Activated CD4-positive, alpha-beta T cell treated with anti-CD3 and anti-CD28 coated beads, Interleukin-2, amount 50 U/mL, for 1 hour (primary cell): ENCODE measurements around the gene DCK.
"Not testable (repeated sequence)": the region's sequence is repeated elsewhere in the genome, so short reads cannot be mapped to it uniquely, and the experiment has no call there.

Source experiments
- DNase-seq: peaks from one replicate; pipeline ENCODE4 v3.0.0-alpha.2; 2020

The DCK gene

DNA sequence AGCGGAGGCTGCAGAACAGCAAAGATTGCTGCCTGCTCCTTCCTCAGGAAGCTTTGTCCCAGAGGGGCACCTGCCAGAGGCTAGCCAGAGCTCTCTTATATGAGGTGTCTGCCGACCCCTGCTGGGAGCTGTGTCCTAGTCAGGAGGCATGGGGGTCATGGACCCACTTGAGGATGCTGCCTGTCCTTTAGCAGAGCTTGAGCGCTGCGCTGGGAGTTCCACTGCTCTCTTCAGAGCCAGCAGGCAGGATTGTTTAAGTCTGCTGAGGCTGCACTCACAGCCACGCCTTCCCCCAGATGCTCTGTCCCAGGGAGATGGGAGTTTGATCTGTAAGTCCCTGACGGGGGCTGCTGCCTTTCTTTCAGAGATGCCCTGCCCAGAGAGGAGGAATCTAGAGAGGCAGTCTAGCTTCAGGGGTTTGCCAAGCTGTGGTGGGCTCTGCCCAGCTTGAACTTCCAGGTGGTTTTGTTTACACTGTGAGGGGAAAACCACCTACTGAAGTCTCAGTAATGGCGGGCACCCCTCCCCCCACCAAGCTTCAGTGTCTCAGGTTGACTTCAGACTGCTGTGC, 10.9 kb downstream of the DCK start:
- peak; percentile 50 for DNase-seq

DNA sequence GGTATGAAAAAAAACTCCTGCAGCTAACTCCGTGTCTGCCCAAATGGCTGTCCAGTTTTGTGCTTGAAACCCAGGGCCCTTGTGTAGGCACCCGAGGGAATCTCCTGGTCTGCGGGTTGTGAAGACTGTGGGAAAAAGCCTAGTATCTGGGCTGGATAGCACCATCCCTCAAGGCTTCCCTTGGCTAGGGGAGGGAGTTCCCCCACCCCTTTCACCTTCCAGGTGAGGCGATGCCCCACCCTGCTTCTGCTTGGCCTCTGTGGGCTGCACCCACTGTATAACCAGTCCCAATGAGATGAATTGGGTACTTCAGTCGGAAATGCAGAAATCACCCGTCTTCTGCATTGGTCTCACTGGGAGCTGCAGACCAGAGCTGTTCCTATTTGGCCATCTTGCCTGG, 11.6 kb downstream of the DCK start:
- DNase-seq, result not testable (repeated sequence)

DNA sequence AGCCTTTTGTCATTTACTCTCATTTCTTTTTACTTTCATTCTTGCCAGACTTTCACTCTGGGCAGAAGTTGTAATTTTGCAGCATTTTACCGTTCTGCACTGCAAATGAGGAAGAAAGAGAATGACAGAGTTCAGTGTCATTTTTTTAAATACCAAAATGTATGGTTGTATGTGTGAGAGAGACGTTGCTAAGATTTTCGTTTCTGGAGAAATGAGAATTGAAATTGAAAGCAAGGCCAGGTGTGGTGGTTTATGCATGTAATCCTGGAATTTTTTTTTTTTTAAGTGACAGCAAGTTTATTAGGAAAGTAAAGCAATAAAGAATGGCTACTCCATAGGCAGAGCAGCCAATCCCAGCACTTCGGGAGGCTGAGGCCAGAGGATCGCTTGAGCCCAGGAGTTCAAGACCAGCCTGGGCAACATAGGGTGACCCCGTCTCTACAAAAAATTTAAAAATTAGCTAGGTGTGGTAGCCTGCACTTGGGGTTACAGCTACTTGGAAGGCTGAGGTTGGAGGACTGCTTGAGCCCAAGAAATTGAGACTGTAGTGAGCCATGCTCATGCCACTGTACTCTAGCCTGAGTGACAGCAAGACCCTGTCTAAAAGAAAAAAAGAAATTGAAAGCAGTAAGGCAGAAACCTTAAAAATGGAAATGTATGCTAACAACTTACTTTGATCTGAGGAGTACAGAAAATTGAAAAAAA, 12.9 kb downstream of the DCK start:
- DNase-seq, result no peak

DNA sequence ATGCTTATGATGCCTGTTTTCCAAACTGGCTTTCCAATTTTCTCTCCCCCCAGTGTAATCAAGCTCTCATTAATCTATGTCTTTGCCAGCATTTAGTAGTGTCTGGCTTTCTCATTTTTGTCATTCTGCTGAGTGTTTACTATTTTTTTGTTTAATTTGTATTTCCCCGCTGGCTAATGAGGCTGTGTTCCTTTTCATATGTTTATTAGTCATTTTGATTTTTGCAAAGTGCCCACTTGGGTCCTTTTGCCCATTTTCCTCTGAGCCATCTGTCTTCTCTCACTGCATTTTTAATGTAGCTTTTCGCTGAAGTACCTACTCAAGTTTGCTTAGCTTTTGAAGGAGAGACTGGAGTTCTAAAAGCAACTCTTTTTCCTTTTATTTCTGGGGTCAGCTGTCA, 14.7 kb downstream of the DCK start:
- no peak for DNase-seq

DNA sequence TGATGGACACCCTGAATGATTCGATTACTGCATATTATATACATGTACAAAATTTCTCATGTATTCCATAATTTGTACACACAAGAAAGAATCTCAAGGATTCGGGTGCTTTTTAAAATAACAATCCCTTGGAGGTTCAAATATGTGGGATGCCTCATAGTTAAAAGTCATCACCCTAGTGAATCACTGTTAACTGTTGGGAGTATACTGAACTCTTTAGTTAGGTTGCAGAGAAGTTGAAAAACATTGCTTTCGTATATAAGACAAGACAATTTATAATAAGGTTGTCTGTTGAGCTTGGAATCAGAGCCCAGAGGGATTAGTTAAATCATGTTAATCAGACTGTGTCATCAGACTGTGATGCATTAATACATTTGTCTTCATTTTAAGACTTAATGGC, 15.6 kb downstream of the DCK start:
- DNase-seq, result no peak

DNA sequence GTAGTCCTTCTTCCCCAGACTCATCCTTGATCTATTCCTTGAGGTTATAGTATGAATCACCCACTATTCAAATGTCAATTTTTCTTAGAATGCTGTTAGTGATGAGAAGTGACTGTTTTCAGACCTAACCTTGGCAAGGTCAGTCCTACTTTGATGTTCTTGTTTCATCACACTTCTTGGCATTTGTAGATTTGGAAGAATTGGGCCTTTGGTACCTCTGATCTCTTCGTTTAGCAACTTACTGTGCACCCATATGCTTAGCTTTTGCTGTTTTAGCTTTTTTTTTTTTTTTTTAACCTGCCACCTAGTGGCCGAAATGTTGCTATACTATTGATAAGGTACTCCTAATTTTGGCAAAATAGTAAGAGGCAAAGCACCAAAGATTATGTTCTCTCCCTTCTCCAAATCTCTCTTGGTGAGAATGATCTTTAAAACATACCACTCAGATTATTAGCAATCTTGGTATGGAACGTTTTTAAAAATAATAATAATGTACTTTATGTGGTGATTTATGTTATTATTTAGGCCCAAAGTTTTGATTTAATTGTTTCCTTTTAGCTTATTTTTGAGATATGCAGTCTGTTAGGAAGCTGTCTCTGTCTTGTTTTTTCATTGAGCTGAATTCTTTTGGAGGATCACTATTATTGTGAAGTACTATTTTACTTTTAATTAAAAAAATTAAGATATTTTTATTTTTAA, 16.6 kb downstream of the DCK start:
- no peak for DNase-seq

DNA sequence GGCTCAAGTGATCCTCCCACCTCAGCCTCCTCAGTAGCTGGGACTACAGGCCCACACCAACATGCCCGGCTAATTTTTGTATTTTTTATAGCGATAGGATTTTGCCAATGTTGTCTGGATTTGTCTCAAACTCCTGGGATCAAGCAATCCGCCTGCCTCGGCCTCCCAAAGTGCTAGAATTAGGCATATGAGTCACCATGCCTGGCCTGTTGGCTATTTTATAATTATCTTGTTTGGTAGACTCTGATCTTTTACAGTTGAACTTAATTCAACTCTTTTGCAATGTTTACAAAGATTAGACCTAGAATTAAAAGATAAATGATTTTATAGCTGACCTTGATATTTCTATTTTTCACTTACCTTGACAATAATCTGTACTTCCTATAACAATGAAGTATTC, 18.0 kb downstream of the DCK start:
- DNase-seq, result no peak

DNA sequence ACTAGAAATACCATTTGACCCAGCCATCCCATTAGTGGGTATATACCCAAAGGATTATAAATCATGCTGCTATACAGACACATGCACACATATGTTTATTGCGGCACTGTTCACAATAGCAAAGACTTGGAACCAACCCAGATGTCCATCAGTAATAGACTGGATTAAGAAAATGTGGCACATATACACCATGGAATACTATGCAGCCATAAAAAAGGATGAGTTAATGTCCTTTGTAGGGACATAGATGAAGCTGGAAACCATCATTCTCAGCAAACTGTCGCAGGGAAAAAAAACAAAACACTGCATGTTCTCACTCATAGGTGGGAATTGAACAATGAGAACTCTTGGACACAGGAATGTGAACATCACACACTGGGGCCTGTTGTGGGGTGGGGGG, 23.9 kb downstream of the DCK start:
- DNase-seq, result not testable (repeated sequence)

DNA sequence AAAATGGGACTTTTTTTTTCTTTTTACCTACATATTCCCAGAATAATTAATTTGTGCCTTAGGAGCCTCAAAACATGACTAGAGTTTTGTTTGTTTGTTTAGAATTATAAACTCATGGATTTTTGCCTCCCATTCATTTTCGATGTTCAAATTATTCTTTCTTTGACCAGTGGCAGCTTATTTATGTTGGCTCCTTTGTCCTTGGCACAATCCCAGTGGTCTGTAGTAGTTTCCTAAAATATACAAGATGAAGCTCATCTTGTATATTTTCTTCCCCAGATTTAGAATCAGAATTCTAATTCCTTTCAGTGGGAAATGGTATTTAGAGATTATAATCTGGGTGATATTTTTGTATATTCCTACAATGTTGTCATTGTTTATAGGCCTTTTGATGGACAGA, 27.2 kb downstream of the DCK start:
- no peak for DNase-seq

DNA sequence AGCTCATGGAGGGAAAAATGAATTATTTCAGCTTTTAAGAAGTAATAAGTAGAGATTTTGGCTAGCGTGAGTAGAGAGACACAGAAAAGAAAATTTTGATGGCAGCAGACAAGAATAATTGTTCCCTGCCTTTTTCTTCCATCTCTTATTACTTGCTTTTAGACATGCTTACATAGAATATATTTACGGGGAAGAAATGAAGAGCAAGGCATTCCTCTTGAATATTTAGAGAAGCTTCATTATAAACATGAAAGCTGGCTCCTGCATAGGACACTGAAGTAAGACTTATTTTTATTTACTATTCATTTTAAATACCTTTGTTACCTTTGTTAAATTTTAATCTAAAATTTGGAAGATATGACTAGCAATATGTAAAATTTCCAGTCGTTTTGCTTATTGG, 32.2 kb downstream of the DCK start:
- no peak for DNase-seq

DNA sequence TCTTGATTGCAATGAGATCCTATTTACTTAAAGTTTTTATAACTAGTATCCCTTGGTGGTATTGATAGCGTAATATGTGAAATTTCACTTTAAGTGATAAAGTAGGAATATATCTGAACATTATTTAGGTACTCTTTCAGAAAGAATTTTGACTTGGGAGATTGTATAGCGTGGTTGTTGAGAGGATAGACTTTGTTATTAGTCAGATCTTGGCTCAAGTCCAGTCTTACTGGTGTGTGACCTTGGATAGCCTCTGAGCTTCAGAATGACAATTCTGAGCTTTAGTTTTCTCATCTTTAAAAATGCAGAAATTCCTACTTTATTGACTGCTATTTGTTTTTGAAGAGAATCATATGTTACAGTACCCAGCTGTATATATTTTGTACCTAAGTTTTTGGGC, 32.6 kb downstream of the DCK start:
- DNase-seq, result no peak

DNA sequence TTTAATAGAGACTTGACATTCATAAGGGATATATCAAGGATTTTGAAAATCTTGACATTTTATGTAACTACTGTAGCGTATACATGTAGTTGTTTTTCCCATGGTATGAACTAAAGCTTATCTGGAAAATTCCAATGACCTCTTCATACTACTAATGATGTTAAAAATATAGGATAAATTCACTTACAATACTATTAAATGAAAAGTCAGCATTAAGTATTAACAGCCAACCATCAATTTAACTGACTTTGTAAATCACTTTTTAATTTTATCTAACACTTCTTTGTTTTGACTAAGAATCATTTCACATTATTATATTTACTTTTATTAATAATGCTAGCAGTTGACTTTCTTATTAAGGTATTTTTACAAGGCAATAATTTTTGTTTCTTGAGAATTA, 34.2 kb downstream of the DCK start:
- DNase-seq, result no peak

DNA sequence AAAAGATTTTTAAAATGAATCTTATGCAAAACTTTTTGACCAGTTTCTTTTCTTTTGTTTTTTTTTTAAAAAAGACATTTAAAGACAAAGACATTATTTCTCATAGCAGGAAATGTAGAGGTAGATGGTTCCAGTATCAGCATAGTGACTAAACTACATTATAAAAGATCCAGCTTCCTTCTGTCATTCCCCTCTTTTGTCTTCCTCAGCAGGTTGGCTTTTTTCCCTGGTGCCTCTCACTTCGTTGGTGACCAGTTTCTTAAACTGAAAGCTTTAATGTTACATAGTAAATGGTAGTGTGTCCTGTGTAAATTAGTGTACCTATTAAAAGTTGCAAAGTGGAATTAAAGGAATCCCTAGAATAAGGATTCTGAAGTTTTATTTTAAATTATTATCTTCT, 36.1 kb downstream of the DCK start:
- DNase-seq, result no peak

DNA sequence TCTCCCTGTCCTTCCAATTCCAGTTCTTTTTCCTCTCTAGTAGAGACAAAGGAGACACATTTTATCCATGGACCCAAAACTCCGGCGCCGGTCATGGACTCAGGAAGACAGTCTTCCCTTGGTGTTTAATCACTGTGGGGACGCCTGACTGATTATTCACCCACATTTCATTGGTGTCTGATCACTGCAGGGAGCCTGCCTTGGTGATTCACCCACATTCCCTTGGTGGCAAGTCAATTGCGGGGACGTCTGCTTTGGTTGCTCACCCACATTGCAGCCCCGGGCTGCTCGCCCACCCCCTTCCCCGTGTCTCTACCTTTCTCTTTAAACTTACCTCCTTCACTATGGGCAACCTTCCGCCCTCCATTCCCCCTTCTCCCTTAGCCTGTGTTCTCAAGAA, 38.7 kb downstream of the DCK start:
- DNase-seq, result not testable (repeated sequence)

DNA sequence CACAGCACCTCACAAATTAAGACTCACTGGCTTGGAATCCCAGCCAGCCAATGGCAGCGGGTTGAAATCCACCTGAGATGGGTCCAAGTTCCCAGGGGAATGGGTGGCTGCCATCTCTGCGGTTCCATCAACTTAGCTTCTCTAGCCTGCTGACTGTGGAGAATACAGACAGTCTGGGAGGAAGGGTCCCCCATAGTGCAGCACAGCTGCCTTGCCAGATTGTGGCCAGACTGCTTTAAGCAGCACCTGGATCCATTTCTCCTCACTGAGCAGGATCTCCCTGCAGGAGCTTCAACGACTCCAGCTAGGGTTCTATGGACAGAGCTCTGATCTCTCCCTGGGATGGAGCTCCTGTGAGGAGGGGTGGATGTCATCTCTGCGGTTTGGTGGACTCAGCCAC, 51.8 kb downstream of the DCK start:
- no peak for DNase-seq

DNA sequence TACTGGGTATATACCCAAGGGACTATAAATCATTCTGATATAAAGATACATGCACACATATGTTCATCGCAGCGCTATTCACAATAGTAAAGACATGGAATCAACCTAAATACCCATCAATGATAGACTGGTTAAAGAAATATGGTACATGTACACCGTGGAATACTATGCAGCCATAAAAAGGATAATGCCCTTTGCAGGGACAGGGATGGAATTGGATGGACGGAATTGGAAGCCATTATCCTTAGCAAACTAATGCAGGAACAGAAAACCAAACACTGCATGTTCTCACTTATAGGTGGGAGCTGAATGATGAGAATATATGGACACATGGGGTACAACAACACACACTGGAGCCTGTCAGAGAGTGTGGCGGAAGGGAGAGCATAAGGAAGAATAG, 55.9 kb downstream of the DCK start:
- no peak for DNase-seq

DNA sequence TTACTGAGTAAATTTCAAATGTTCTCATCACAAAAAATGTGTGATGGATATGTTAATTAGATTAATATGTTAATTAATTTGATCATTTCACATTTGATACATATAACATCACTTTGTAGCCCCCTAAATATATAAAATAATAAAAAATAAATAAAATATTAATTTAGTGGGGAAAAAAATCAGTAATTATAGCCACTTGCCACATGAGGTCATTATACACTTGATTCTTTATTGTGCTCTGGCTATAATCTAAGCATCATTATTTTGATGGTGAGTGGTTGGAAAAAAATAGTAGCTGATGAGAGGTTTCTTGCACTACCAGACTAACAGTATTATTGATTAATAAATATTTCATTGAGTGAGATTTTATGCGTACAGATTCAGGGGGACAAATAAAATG, 57.4 kb downstream of the DCK start:
- DNase-seq, result no peak

DNA sequence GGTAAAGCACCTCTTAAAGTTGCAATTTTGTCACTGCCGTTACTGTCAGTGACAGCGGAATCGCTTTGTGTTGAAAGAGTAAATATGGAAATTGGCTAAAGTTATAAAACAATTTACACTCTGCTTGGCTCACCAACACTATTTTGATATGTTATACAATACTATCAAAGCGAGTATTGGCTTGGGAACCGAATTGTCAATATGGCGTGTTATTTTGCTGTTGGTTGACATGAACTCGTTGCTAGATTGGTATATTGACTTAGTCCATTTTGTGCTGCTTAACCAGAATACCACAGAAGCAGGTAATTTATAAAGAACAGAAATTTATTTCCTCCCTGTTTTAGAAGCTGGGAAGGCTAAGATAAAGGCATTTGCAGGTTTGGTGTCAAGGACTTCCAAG, 58.6 kb downstream of the DCK start:
- DNase-seq, result no peak

DNA sequence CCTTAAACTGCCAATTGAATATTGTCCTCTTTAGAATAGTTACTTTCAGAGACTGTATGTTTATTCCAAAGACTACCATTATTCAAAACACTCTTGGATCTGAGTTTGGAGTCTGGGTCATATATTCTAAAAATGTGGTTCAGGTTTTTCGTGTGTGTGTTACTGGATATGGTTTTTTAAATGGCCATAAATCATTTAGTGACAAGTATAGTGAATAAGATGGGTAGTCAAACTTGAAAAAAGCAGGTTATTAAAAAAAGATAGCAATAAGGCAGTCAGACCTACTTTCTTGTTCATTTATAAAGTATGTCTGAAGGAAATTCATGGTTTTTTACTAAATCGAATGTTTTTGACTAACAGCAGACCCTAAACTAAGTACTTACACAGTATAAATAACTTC, 59.3 kb downstream of the DCK start:
- DNase-seq, result no peak

DNA sequence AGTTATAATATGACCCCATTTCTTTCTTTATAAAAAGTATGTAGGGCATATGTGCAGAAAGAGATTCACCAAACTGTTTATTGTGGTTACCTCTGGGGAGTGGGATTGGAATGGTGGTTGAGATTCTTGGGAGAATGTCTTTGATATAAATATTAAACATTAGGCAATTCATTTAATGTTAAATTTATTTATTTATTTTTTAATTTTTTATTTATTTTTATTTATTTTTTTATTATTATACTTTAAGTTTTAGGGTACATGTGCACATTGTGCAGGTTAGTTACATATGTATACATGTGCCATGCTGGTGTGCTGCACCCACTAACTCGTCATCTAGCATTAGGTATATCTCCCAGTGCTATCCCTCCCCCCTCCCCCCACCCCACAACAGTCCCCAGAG, 60.2 kb downstream of the DCK start:
- DNase-seq, result not testable (repeated sequence)

DNA sequence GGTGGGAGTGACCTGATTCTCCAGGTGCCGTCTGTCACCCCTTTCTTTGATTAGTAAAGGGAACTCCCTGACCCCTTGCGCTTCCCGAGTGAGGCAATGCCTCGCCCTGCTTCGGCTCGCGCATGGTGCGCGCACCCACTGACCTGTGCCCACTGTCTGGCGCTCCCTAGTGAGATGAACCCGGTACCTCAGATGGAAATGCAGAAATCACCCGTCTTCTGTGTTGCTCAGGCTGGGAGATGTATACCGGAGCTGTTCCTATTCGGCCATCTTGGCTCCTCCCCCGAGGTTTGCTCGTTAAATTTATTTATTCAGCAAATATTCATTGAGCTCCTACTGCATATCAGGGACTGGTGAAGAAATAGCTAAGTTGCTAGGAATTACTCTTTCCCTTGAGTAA, 66.1 kb downstream of the DCK start:
- DNase-seq, result not testable (repeated sequence)

DNA sequence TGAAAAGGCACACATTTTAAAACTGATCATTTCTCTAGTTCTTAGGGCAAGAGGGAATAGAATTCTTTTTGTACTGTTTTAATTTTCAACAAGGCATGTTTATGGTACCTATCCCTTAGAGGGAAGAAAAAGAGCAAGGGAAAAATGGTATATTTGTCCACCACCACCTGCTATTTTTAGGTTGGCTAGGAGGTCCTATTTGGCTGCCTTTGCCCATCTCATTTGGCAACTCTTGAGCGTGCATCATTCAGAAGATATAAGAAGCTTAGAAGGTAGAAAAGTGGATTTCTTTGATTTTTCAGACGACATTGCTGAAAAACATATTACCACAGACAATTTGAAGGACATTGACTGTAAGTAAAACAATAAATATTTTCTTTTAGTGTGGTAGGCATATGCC, 69.0 kb downstream of the DCK start:
- no peak for DNase-seq

DNA sequence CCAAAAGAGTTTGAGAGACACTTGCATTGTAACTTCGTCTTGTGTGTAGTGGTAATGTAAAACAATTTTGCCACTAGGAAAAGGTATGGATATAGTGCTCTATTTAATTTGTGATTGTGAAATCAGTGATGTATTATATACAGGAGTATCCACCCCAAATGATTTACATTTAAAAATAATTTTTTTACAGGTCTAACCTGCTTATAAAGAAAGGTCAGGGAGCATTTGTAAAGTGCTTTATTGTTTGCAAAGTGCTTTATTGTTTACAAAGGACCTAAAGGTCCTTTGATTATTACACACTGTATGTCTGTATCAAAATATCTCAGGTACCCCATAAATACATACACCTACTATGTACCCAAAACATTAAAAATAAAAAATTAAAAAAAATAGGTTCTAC, 70.3 kb downstream of the DCK start:
- DNase-seq, result no peak

DNA sequence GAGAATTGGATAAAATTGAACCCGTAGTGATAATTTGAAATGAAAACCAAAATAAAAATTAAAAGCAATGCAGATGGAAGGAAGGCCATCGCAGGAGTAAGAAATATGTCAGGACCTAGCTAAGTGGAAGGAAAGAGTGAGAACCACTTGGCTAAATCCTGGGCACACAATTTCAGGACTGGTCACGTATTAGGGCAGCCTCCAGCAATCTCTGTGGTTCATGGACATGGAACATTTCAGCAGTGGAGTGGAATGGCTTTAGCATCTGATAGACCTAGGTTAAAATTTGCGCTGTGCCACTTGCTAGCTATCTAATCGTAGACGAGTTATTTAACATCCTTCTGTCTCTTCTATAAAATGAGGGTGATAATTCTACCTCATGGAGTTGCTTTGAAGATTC, 71.1 kb downstream of the DCK start:
- DNase-seq, result no peak
